Mesangial cell (primary cell): Measurements from ENCODE around the gene TRIM54. TPM values are rescaled to one million over a fixed set of nuclear protein-coding genes. Genes with fewer than 3 reads are reported as not detected.

Experiments used
- total RNA-seq: library from RNA; depleted of rRNA; stranded (reverse); fragments of >200 nt; gene quantifications from 2 replicates; pipeline ENCODE4 v1.2.3, GENCODE V29; 2015

The TRIM54 gene
- not detected in 2 replicates for total RNA-seq

GRCh38 chr2:27281855-27282559 lies at the start of gene TRIM54:
Gene TRIM54, plus strand, starts transcription at chr2:27282429. Its CDS starts 303 bp downstream, at chr2:27282732.

GRCh38 chr2:27262379-27263286 lies 19.6 kb upstream of the TRIM54 start, which contains the start of gene SLC30A3:
Gene SLC30A3, minus strand, starts transcription at chr2:27263047. Its CDS starts 141 bp downstream, at chr2:27262906.

GRCh38 chr2:27275211-27276150 lies 6.7 kb upstream of the TRIM54 start, which contains the start of gene DNAJC5G:
Gene DNAJC5G, plus strand, starts transcription at chr2:27275433. Its CDS starts 1,296 bp downstream, at chr2:27276729.

GRCh38 chr2:27308359-27308881 lies 26.2 kb downstream of the TRIM54 start, which contains the start of gene UCN:
Gene UCN, minus strand, starts transcription at chr2:27308445. Its CDS starts 550 bp downstream, at chr2:27307895.

GRCh38 chr2:27322766-27323595 lies 40.8 kb downstream of the TRIM54 start, which contains the start of gene MPV17:
Gene MPV17, minus strand, starts transcription at chr2:27323097. Its CDS starts 580 bp downstream, at chr2:27322517.

GRCh38 chr2:27356382-27357181 lies 74.4 kb downstream of the TRIM54 start, which contains the start of gene GTF3C2:
Gene GTF3C2, minus strand, starts transcription at chr2:27356764. Its CDS starts 13,210 bp downstream, at chr2:27343554.

Other genes starting within 250 kb of the TRIM54 start
- gene TMEM214, start 249.5 kb upstream of the TRIM54 start, total RNA-seq: 44.6 and 49.4 TPM in 2 replicates
- 18.1 and 33.8 TPM in 2 replicates for gene AGBL5, start 230.8 kb upstream of the TRIM54 start, total RNA-seq
- gene OST4, start 210.8 kb upstream of the TRIM54 start, total RNA-seq: 419 and 436 TPM in 2 replicates
- 15.2 and 79.6 TPM in 2 replicates for gene EMILIN1, start 203.8 kb upstream of the TRIM54 start, total RNA-seq
- gene KHK, start 195.7 kb upstream of the TRIM54 start, total RNA-seq: 2.5 and 5.4 TPM in 2 replicates
- 2.4 and 2.5 TPM in 2 replicates for gene CGREF1, start 163.3 kb upstream of the TRIM54 start, total RNA-seq
- gene ABHD1, start 158.6 kb upstream of the TRIM54 start, total RNA-seq: 0.16 and 0.89 TPM in 2 replicates
- 41.6 and 72.5 TPM in 2 replicates for gene PREB, start 147.8 kb upstream of the TRIM54 start, total RNA-seq
- not detected in 2 replicates for gene PRR30, start 143.0 kb upstream of the TRIM54 start, total RNA-seq
- gene TCF23, start 133.4 kb upstream of the TRIM54 start, total RNA-seq: not detected in 2 replicates
- 164 and 249 TPM in 2 replicates for gene ATRAID, start 70.4 kb upstream of the TRIM54 start, total RNA-seq
- 28.4 and 63.9 TPM in 2 replicates for gene SLC5A6, start 70.2 kb upstream of the TRIM54 start, total RNA-seq
- gene CAD, start 65.1 kb upstream of the TRIM54 start, total RNA-seq: 66.8 and 124 TPM in 2 replicates
- gene SLC30A3, start 19.4 kb upstream of the TRIM54 start, total RNA-seq: under 0.01 TPM in 1 of 2 replicates, not detected in the other
- gene DNAJC5G, start 7.0 kb upstream of the TRIM54 start, total RNA-seq: not detected in 2 replicates
- gene UCN, start 26.0 kb downstream of the TRIM54 start, total RNA-seq: 0.65 and 0.76 TPM in 2 replicates
- gene MPV17, start 40.7 kb downstream of the TRIM54 start, total RNA-seq: 79.0 and 79.9 TPM in 2 replicates
- 44.4 and 49.5 TPM in 2 replicates for gene GTF3C2, start 74.3 kb downstream of the TRIM54 start, total RNA-seq
- gene EIF2B4, start 87.9 kb downstream of the TRIM54 start, total RNA-seq: 27.0 and 33.4 TPM in 2 replicates
- gene SNX17, start 88.2 kb downstream of the TRIM54 start, total RNA-seq: 148 and 150 TPM in 2 replicates
- gene ZNF513, start 98.3 kb downstream of the TRIM54 start, total RNA-seq: 6.7 and 12.9 TPM in 2 replicates
- gene PPM1G, start 127.2 kb downstream of the TRIM54 start, total RNA-seq: 66.2 and 153 TPM in 2 replicates
- 81.2 and 88.4 TPM in 2 replicates for gene NRBP1, start 146.2 kb downstream of the TRIM54 start, total RNA-seq
- 0.49 and 8.9 TPM in 2 replicates for gene KRTCAP3, start 160.0 kb downstream of the TRIM54 start, total RNA-seq
- gene IFT172, start 207.3 kb downstream of the TRIM54 start, total RNA-seq: 14.7 and 19.4 TPM in 2 replicates
- 18.6 and 35.9 TPM in 2 replicates for gene FNDC4, start 212.8 kb downstream of the TRIM54 start, total RNA-seq
- 1.1 TPM in 1 of 2 replicates, not detected in the other for gene GCKR, start 214.4 kb downstream of the TRIM54 start, total RNA-seq